Testis (tissue), 3 donors: ENCODE data around the gene SNAI3. TPM values are rescaled to one million over a fixed set of nuclear protein-coding genes. Genes with fewer than 3 reads are reported as not detected.

Source experiments
- DNase-seq: peaks from one replicate; pipeline ENCODE4 v3.0.0-alpha.2; 2019
- H3K27ac ChIP-seq, 2 donors: fragments of 200-600 bp; sonication (generic); one replicate each; pipeline ENCODE4 v1.5.1; 2019
- H3K27me3 ChIP-seq: fragments of 200-600 bp; sonication (generic); one replicate; pipeline ENCODE4 v1.5.1; 2019
- H3K36me3 ChIP-seq: fragments of 200-600 bp; sonication (generic); one replicate; pipeline ENCODE4 v1.5.1; 2017; ENCODE audit warnings: low read depth; ENCODE audit errors: missing control alignments
- H3K4me1 ChIP-seq: fragments of 200-600 bp; sonication (generic); one replicate; pipeline ENCODE4 v1.5.1; 2019
- H3K4me3 ChIP-seq, 2 donors: fragments of 200-600 bp; sonication (generic); one replicate each; pipeline ENCODE4 v1.5.1; 2017 to 2019
- H3K9me3 ChIP-seq: fragments of 200-600 bp; sonication (generic); one replicate; pipeline ENCODE4 v1.5.1; 2017
- POLR2A ChIP-seq: fragments of 450-650 bp; IDR thresholded peaks from one replicate; pipeline ENCODE4 v1.6.1; 2017; ENCODE audit warnings: antibody characterized with exemption, mild to moderate bottlenecking, moderate library complexity
- WGBS, 2 donors: methylation state at CpG; one replicate each; pipeline ENCODE4 v1.1.5; 2018; 5-methylcytosine and 5-hydroxymethylcytosine counted together
- intact Hi-C: fragments of 100-400 bp; cut with DNase I; formaldehyde crosslinking; loops from one replicate; pipeline ENCODE4 v1.15.1; 2023; ENCODE audit warnings: low total_unique reads
- polyA plus RNA-seq: library from polyadenylated mRNA; stranded (reverse); fragments of 350-450 nt; fragmentation: Illumina TruSeq; extraction: RNeasy Lipid Tissue Mini Kit (QIAGEN cat#74804); gene quantifications from one replicate; pipeline ENCODE4 v1.2.3, GENCODE V29; 2014; ENCODE audit warnings: low read depth, low replicate concordance; ENCODE audit not compliant: insufficient read depth
- total RNA-seq, 2 donors: library from RNA; depleted of rRNA; stranded (reverse); fragments of >200 nt; gene quantifications; one replicate each; pipeline ENCODE4 v1.2.3, GENCODE V29; 2016
- TF ChIP-seq, protein P1 (sequence below), 3 experiments: fragments of 450-650 bp in 2 of 3; fragments of 200-600 bp in 1 of 3; sonication (generic) in 1 of 3; IDR thresholded peaks; one replicate each; pipeline ENCODE4 v1.5.1; 2016 to 2019; ENCODE audit warnings: antibody characterized with exemption in 3 of 3, mild to moderate bottlenecking in 2 of 3, moderate library complexity in 1 of 3

Gene SNAI3
- total and polyA plus RNA-seq, 3 donors from 2014 or later: 1.3 to 3.0 (median 2.5) TPM

DNA sequence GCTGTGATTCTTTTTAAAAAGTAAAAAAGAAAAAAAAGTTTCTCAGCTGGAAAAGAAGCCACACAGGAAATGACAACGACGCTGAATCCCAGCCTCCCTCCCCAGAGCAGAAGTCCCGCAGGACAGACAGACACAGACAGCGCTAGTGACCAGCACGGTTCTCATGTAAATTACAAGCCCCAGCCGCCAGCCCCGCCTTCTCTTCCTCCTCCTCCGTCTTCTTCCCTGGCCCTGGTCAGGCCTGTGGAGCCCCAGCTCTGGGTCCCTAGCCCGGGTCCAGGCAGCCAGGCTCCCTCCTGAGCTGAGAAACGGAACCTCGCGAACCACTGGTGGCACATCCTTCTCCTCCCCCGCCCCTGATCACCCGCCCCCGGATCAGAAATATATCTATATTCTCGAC, 54.9 kb downstream of the SNAI3 start:
- Histone ChIP-seq H3K9me3 (no peaks in the 10 kb centered on the region), H3K27ac (no peak overlapping the region), H3K36me3 (no peaks in the 10 kb centered on the region), H3K4me1 (no peaks in the 10 kb centered on the region), H3K27me3 (no peaks in the 10 kb centered on the region), H3K4me3 (no peak overlapping the region)
- DNase-seq: no peak
- TF ChIP-seq, protein P1, sequence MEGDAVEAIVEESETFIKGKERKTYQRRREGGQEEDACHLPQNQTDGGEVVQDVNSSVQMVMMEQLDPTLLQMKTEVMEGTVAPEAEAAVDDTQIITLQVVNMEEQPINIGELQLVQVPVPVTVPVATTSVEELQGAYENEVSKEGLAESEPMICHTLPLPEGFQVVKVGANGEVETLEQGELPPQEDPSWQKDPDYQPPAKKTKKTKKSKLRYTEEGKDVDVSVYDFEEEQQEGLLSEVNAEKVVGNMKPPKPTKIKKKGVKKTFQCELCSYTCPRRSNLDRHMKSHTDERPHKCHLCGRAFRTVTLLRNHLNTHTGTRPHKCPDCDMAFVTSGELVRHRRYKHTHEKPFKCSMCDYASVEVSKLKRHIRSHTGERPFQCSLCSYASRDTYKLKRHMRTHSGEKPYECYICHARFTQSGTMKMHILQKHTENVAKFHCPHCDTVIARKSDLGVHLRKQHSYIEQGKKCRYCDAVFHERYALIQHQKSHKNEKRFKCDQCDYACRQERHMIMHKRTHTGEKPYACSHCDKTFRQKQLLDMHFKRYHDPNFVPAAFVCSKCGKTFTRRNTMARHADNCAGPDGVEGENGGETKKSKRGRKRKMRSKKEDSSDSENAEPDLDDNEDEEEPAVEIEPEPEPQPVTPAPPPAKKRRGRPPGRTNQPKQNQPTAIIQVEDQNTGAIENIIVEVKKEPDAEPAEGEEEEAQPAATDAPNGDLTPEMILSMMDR (IDR thresholded peaks at IDR 0.05): no peak
- no peak for TF ChIP-seq POLR2A
- intact Hi-C loops: no loop called here
- 78 to 80% methylated on average over 16 of the region's 16 CpGs for WGBS, 2 donors

DNA sequence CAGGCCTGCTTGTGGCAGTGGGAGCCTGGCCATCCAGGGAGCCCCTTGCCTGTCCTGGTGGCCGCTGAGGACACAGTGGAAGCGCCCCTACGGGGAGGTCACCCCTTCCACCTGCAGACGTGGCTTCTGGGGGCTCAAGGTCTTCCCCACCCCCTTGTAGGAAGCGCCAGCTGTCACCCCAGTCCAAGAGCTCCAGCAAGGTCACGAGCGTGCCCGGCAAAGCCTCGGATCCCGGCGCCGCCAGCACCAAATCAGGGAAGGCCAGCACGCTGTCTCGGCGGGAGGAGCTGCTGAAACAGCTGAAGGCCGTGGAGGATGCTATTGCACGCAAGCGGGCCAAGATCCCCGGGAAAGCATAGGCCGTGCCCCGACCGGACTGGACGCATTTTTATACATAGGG, 55.4 kb downstream of the SNAI3 start:
- no peak for DNase-seq
- intact Hi-C loops: no loop called here
- H3K4me1 ChIP-seq: no peaks in the 10 kb centered on the region
- H3K27ac ChIP-seq: no peak overlapping the region
- 90 to 95% methylated on average over 7 to 23 of the region's 23 CpGs for WGBS, 2 donors
- no peaks in the 10 kb centered on the region for H3K36me3 ChIP-seq
- no peaks in the 10 kb centered on the region for H3K9me3 ChIP-seq
- H3K27me3 ChIP-seq: no peaks in the 10 kb centered on the region
- H3K4me3 ChIP-seq: no peak overlapping the region
- TF ChIP-seq, protein P1 (IDR thresholded peaks at IDR 0.05): no peak
- TF ChIP-seq POLR2A: no peak

DNA sequence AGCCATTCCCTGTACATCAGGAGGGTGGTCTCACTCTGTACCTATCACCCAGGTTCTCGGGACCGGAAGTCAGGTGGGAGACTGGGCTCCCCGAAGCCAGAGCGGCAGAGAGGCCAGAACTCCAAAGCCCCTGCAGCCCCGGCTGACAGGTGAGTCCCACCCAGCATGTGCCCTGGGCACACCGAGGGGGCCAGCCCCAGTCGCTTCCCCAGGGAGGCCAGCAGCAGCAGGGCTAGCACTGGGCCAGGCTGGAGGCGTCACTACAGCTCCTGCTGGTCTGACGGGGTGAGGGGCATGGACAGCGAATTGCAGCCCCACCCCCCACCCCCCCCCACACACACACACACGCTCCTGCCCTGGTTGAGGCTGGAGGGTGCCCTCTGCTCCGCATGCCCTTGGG, 55.9 kb downstream of the SNAI3 start:
- TF ChIP-seq, protein P1 (IDR thresholded peaks at IDR 0.05): no peak
- no peak for TF ChIP-seq POLR2A
- no peaks in the 10 kb centered on the region for H3K9me3 ChIP-seq
- H3K27me3 ChIP-seq: no peaks in the 10 kb centered on the region
- no peak for DNase-seq
- no peak overlapping the region for H3K27ac ChIP-seq
- WGBS, 2 donors: 86 to 89% methylated on average over 2 to 12 of the region's 12 CpGs
- intact Hi-C loops: no loop called here
- no peaks in the 10 kb centered on the region for H3K36me3 ChIP-seq
- no peaks in the 10 kb centered on the region for H3K4me1 ChIP-seq
- H3K4me3 ChIP-seq: no peak overlapping the region

DNA sequence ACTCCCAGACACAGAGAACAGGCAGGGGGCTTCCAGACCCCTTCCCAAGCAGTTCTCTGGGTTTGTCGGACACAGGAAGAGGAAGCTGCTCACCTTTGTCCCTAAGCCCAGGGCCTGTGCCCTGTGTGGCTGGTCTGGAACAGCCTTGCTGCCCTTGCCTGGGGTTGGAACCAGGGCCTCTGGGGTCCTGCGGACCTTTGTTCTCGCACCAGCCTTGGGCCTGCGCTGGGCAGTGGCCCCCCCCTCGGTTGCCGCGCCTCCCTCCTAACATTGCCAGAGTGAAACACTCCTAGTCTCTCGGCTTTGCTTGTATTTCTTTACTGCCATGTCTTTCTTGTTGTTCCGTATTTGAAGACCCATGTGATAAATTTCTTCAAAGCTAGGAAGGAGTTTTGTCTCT, 56.5 kb downstream of the SNAI3 start:
- Histone ChIP-seq H3K36me3 (no peaks in the 10 kb centered on the region), H3K9me3 (no peaks in the 10 kb centered on the region)
- intact Hi-C loops: no loop called here

DNA sequence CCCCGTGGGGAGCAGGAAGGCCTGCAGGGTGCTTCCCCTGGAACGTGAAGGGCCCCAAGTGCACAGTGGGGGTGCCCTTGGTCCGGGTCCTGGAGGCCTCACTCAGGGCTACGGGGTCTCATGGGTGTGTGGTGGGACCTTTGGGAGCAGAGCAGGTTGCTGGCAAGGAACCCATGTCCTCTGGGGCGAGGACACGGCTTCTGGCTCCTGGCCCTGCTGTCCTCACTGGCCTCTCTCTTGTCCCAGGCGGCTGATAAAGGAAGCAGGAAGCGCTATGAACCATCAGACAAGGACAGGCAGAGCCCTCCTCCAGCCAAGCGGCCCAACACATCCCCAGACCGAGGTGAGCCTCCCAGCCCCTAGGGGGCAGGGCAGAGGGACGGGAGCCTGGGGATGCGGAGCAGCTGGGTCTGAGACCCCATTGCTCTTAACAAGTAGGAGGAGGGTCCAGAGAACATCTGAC, 57.8 kb downstream of the SNAI3 start:
- H3K36me3 ChIP-seq: no peaks in the 10 kb centered on the region
- intact Hi-C loops: no loop called here
- 61 to 71% methylated on average over 9 to 12 of the region's 12 CpGs for WGBS, 2 donors

More for the DNA sequence above, 56.5 kb downstream of the SNAI3 start:
- H3K4me1 ChIP-seq: no peaks in the 10 kb centered on the region
- H3K4me3 ChIP-seq: no peak overlapping the region
- no peak for DNase-seq
- TF ChIP-seq, protein P1 (IDR thresholded peaks at IDR 0.05): no peak
- TF ChIP-seq POLR2A: no peak
- WGBS, 2 donors: 89 to 91% methylated on average over 6 to 9 of the region's 9 CpGs
- no peak overlapping the region for H3K27ac ChIP-seq
- no peaks in the 10 kb centered on the region for H3K27me3 ChIP-seq

More for the DNA sequence above, 57.8 kb downstream of the SNAI3 start:
- Histone ChIP-seq H3K9me3 (no peaks in the 10 kb centered on the region), H3K4me1 (no peaks in the 10 kb centered on the region), H3K27me3 (no peaks in the 10 kb centered on the region), H3K27ac (no peak overlapping the region), H3K4me3 (no peak overlapping the region)
- DNase-seq: peak; percentile 28
- TF ChIP-seq, protein P1 (IDR thresholded peaks at IDR 0.05): no peak
- TF ChIP-seq POLR2A: no peak
